Limb (tissue), 2 donors: Measurements from ENCODE around the gene GPR39.

Experiments used
- DNase-seq, 2 donors: peaks; one replicate each; pipeline ENCODE4 v3.0.0-alpha.2; 2016; ENCODE audit errors: extremely low spot score in 2 of 2

Gene GPR39

GRCh38 chr2:132412021-132412420 lies 4.6 kb upstream of the GPR39 start:
- DNase-seq = no peak

GRCh38 chr2:132414081-132414480 lies 2.5 kb upstream of the GPR39 start:
- DNase-seq = no peak

DNA sequence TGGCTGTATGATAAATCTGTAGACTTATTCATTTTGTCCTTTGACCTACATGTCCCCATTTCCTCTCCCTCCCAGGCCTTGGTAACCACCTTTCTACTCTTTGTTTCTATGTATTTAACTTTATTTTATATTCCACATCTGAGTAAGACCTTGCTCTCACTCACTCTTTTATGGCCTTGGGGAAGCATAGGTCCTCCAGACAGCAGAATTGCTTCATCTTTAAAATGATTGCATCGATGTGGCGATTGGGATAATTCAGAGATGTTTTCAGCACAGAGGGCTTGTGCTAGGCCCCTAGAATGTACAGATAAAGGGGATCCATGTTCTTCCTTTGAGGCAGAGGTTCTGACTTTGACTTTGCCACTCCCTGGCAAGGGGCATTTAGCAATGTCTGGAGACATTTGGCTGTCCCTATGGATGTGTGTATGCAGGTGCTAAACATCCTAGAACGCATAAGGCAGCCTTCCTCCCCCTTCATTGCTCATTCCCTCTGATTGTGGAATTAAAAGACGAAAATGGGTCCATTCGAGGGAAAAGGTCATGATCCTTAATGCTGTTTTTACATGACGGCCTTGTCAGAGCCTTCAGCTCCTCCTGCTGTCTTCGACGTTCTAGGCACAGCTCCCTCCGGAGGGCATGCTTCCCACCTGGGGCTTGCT lies 1.2 kb upstream of the GPR39 start:
- DNase-seq = no peak

DNA sequence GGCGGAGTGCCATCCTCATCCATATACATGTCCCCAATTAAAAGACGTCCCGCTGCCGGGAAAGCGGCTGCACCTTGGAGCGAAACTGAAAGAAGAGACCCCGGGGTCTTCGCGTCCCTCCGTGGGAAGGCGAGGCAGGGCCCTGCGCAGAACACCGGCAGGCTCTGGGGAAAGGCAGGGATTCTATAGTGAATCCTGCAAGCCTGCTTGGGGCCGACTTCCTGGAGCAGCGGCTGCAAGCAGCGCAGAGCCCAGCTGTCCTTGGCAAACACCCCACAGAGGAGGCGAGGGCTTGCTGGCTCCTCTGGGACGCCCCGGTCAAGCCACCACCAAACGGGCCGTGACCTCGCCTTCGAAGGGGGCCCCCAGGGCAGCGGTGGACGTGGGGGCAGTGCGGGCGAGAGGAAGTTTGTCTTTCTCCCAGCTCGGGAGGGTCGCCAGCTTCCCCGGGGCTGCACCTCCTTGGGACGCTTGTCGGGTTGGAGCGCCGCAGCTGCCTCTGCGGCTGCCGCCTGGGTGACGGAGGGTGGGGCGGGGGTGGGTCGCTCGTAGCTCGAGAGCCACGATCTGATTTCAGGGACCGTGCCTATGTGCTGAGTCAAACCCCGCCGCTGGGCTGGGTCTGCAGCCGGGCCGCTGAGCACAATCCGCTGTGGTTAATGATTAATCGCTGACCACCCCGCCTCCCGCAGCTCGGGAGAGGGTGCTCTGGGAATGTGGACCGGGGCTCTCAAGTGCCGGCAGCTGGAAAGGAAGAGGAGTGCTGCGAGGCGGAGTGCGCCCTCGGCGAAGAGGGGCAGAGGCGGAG lies 486 bp upstream of the GPR39 start:
- DNase-seq = peak; percentile 32 to 73

GRCh38 chr2:132417430-132418035 lies 928 bp downstream of the GPR39 start:
- no peak for DNase-seq

DNA sequence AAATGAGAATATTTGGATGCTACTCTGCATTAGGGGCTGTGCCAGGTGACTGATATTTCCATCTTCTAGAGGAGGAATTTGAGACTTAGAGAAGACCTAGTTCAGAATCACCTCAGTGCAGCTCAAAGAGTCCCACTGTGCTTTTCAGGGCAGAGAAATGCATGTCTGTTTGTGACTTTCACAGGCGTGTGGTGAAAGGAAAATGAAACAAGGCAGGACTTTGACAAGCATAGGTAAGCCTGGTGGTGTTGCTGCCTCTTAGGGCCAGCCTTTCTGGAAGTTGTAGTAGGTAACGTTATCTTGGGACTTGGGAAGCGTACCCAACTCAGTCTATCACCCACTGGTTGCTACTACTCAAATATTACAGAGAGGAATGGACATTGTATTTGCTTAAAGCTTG lies 2.6 kb downstream of the GPR39 start:
- DNase-seq = no peak

- DNase-seq = no peak
These were observed 3.3 kb downstream of the GPR39 start for GRCh38 chr2:132419941-132420340.

GRCh38 chr2:132420816-132421805 lies 4.5 kb downstream of the GPR39 start:
- no peak for DNase-seq

- DNase-seq = no peak
These were observed 6.1 kb downstream of the GPR39 start for GRCh38 chr2:132422736-132423135.

- no peak for DNase-seq
These were observed 8.0 kb downstream of the GPR39 start for GRCh38 chr2:132424526-132425121.

DNA sequence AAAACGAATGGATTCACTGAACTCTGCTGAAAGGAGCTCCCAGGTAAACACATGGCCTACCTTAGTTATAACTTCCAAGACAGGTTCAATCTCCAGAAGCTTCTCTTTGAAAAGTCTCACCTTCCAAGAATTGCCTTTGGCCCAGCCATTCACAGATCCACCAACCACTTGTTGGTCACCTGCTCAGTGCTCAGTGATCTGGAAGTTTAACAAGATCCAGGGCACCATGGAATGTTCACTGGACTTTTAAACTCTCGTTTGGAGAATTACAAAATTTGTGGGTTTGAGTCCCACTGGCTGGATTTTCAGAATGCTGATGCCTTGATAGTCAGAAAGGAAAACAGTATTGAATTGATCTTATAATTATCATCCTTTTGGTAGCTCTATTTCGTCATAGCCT lies 9.4 kb downstream of the GPR39 start:
- no peak for DNase-seq

DNA sequence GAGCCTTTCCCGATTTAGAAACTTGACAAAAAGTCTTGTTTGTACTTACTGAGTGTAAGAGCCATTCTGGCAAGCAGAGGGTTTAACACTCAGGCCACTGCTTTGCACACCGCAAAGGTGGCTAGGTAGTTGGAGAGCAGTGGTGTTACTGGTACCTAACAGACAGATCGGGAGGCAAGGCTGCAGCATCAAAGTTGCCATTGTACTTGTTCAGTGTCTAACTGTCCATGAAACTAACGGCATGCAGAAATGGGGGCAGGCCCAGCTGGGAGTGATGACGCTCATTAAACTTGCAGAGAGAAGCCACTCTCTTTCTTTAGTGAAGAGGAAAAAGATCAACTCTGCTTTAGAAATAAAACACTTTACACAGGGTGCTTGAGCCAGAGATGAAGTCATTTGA lies 10.1 kb downstream of the GPR39 start:
- no peak for DNase-seq

- DNase-seq = no peak
These were observed 12.7 kb downstream of the GPR39 start for GRCh38 chr2:132429351-132429750.

DNA sequence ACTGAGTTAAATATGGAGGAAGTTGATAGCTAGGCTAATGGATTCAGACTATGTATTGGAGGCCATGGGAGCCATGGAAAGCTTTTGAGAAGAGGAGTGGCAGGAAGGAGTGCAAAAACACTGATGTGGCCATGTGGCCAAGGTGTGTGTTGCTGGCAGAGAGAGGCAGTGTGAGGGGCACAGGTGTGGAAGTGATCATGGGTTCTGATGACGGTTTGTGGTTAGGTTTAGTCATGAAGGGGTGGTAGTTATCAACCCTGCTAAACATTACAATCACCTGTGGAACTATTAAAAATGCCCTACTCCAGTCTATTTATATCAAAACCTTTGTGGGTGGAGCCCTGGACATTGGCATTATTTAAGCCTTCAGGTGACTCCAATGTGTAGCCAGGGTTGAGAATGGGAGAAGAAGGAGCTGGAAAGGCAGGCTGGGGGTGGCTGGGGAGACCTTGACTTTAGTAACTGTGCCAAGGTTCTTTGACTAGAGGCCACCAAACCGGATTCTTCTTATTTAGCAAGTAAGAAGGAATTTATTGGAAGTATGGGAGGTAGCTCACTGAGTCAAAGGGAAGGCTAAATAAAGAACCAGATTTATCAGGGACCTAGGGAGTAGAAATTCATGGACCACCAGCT lies 13.5 kb downstream of the GPR39 start:
- DNase-seq = no peak

DNA sequence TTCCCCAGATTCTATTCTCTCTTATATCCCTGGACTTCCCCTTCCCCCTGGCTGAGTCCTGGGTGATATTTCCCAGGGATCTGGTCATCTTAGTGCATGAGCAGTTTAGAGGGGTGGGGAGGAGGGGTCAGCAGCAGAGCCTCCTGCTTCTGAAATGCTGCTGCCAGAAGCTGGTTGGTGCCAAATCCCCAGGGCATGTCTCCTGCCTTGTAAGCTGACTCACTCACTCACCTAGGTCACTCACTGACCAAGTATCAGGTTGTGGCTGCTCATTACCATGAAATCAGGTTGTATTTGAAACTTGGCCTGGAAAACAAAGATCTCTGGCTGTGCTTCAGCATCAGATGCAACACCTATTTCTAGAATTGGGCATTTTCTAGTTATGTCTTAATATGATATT lies 14.3 kb downstream of the GPR39 start:
- DNase-seq = no peak

DNA sequence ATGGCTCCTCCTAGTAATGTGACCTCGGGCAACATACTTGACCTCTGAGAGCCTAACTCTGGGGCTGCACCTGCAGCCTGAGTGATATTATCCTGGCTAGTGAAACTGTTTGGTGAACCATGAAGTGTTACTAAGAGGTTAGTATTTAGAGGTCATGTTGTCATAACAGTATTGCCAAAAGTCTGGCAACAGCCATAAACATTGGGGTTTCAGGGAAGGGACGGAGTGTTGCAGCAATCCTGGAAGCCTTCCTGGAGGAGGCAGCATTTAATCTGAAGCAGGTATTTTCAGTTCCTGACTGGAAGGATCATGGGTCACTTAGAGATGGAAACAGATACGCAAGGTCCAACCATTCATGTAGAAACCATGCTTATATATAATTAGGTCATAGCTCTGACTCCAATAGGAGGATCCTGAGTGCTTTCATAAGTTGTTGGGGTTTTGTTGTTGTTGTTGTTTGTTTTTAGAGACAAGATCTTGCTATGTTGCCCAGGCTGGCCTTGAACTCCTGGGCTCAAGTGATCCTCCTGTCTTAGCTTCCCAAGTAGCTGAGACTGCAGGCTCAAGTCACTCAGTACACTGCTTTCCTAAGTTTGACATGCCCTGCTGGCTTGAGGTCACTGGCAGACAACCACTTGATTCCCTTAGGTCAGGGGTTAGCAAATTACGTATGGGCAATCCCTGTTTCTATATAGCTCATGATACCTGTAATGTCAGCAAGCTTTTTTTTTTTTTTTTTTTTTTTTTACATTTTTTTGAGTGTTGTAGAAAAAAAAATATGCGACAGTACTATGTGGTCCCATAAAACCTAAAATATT lies 21.5 kb downstream of the GPR39 start:
- DNase-seq = no peak

- DNase-seq = no peak
These were observed 22.1 kb downstream of the GPR39 start for GRCh38 chr2:132438691-132439090.

DNA sequence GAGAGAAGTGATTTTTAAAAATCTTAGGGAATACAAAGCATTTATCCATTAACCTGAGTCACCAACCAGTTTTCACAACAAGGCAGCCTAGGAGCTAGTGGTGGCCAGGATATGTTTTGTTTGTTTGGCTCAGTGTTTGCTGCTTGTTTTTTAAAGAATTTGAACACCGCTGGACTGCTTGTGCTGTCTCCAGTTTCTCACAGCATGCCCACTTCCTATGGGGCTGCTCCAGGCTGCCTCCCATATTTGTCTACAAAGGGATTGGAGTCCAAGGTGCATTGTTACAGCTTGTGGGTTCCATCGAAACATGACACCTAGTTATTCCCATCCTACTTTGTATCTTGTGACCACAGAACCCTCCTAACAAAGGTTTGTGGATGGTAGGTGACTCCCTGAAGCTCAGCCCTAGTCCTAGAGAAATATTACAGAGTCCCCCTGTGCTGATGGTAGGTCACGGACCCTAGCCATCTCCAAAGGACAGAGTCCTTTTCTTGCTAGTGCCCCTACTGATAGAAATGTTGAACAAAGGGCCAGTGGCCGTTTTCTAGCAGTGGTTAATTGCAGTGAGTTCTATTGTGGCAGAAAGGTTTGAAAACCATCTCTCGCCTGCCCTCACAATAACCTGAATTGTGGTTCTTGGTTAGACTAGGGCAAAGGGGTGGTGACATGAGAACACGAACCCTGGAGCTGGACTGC lies 23.2 kb downstream of the GPR39 start:
- DNase-seq = no peak

- DNase-seq = no peak
These were observed 24.4 kb downstream of the GPR39 start for GRCh38 chr2:132441051-132441450.
